Kidney glomerular epithelial cell (primary cell): ENCODE measurements around the gene PSG5.
"Not testable (repeated sequence)": the region's sequence is repeated elsewhere in the genome, so short reads cannot be mapped to it uniquely, and the experiment has no call there.

Experiments used
- DNase-seq: peaks from one replicate; lab custom pipeline; 2025; lab: John Stamatoyannopoulos, UW

The PSG5 gene

DNA sequence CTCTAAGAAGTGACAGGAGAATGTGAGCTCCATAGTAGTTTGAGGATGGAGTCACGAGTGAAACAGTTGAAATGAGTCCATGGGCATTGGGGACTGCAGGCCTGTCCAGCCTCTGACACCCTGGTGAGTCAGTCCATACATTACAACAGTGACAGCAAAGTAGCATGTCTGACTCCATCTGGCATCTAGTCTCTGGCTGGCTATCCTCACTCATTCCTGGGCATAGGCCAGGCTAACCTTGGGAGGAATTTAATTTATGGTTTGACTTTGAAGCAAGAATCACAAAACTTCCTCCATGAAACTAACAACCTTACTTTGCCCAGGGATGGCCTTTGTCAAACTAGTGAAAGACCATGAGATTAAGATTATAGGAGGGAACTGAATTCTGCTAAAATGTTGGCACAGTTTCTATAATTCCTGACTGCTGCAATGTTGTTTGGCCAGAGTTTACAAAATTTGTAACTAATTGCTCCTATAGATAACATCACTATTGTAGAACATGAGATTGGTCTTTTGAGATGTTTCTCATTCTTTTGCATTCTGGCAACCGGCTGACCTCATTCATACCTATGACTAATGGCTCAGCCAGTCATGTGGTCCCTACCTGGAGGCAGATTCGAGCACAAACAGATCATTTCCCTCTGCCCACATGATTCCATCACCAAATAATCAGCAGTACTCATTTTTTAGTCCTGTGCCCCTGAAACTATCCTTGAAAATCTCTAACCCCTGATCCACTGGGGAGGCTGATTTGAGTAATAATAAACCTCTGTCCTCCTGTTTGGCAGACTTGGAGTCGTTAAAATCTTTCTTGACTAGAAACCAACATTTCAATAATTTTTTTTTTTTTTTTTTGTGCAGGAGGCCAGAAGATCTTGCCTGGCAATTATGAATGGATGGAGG is 4.2 kb downstream of the PSG5 start:
- DNase-seq: not testable (repeated sequence)

DNA sequence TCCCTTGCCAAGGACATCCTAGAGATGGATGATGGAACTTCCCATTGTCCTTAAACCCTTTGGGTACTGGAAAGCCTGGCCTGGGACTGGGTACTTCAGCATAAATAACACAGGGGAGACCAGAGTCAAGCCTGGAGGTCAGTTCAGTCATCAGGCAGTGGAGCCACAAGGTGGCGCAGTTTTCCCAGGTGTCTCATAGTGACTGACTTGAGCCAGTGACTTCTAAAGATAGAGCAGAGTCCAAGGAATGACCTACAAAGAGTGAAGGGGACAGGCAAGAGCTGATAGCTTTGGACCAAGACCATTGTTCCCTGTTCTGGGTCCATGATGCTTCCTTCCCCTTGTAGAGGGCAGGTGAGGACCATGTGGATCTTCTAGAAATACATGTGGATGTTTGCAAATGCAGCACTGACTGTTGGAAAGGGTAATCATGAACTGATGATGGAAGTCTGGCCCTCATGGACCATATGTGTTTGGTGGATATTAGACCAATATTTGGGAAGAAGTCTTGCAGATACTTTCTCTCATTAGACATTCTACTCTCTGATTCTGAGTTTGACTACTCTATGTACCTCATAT is 6.7 kb downstream of the PSG5 start:
- DNase-seq: not testable (repeated sequence)

DNA sequence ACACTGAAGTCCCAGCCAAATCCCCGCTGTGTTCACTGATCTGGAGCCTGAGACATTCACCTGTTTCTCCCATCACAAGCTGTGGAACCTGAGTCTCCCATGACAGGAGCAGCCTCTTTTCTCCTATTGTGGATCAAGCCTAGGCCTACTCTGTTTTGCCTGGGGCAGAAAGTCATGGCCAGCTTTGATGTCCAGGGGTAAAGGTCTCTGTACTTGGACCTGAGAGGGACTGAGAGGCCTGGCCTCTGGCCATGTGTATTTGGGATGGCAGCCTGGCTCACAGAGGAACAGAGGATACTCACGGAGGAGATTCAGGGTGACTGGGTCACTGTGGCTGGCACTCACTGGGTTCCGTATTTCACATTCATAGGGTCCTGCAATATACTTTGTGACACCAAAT is 7.8 kb downstream of the PSG5 start:
- not testable (repeated sequence) for DNase-seq

DNA sequence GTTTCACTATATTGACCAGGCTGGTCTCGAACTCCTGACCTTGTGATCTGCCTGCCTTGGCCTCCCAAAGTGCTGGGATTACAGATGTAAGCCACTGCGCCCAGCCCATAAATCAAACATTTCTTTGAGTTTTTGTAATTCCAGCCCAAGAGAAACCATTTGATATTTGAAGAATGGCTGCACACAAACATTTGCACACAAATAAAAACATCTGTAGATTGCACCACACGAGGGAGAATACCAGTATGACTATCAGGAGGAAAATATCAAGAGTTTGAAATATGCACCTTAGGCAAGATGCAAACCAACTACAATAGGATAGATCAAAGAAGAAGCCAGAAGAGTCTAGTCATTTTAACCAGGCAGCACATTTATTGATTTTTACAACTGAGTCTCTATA is 20.4 kb downstream of the PSG5 start:
- not testable (repeated sequence) for DNase-seq

DNA sequence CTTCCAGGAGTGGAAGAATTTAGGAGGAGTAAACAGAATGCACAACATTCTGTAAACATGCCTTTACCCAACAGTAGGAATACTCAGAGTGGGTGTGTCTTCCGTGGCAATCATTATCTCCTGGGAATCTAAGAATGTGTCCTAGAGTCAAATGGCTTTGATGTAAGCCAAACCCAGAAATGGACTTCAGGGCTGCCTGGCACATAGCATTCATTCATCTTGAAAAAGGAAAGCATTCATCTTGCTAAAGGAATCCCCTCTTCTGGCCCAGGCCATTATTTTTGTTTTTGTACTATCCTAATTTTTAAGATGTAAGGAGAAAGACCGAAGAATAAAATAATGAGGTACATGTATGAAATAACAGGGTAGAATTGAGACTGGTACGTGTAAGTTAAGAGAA is 23.2 kb downstream of the PSG5 start:
- DNase-seq: not testable (repeated sequence)

DNA sequence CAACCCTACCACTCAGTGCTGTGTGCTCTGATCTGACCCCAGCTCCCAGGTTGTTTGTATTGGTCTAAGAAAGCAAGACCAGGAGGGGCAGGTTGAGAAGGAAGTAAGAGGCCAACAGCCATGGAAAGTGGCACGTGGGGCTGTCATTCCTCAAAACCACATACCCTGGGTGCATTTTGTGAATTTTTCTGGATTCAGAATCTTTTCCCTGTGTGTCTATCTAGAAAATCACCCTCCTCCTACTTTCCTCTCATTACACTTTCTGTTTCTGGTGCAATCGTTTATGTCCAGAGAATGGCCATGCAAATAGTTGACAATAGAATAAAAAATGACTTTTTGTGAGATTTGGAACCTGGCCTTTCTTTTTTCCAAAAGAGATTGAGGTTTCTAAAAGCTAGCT is 24.1 kb downstream of the PSG5 start:
- not testable (repeated sequence) for DNase-seq

DNA sequence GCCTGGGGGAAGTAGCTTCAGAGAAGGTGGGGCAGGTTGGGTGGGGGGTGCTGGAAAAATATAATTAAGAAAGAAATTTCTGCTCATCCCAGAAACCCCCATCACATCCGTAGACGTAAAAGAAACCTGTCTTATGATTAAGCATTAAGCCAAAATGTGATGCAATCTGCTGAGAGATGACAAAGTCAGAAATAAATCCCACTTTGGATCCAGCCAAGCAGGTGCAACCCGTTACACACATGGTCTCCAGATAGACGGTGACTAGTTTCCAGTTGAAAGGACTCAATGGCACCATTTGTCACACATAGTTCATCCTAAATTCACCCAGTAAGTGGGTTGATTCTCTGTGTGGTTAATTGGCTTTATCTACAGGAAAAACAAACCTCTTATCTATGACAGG is 34.1 kb downstream of the PSG5 start:
- DNase-seq: no peak

DNA sequence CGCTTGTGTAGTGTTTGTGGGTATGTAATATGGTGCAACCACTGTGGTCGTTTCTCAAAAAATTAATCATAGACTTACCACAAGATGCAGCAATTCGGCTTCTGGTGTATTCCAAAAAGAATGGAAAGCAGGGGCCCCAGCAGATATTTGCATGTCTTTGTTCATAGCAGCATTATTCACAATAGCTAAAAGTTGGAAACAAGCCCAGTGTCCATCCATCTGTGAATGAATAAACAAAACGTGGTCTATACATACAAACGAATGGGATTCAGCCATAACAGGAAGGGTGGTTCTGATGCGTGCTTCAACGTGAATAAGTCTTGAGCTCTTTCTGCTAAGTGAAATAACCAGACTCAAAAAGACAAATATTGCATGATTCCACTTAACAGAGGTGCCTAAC is 36.5 kb downstream of the PSG5 start:
- DNase-seq: not testable (repeated sequence)

DNA sequence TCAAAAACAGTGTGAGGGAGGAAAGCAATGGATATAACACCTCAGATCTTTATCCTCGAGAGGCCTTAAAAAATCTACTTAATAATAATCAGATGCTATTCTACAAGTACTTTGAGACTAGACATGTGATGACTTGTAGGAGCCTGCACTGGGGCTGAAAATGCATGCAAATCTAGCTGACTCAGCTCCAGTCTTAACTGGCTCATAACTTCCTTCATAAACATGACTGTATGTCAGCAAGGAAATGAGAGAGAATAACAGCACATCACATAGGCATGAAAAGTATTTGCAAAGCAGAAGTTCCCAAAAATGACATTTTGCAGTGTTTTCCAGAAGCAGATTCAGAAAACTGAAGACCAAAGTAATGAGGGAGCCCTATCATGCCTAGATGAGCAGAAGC is 38.1 kb downstream of the PSG5 start:
- peak; percentile 22 for DNase-seq

DNA sequence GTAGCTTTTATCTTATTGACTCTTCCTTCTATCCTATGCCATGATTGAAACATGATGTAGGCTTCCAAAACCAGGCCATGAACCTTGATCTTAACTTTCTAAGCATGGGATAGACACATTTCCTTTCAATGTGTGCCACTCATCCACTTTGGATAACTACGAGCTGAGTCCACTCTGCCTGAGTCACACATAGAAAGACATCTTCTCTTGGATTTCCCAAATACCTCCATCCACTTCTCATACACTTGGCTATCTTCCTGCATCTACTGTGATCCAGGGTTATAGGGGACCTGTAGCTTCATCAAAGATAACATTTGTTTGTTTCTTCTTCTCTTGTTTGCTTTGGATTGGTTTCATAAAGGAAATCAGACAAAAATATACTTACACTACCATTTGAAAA is 44.6 kb downstream of the PSG5 start:
- not testable (repeated sequence) for DNase-seq

DNA sequence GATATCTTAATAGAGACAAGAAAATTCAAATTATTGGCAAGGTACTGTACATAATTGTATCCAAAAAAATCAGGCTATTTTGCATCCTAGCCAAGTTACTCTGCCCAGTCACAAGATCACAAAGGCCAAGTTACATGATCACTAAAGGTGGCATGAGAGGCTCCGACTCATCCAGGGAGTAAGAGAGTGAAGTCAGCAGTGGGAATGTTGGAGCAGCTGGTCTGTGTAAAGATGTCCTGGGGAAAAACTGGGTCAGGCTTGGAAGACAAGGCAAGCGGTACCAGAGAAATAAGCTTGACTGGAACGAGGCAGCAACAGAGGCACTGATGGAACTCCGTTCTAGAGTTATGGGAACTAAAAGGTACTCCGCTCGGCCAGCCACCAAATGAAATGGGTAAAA is 53.6 kb downstream of the PSG5 start:
- DNase-seq: no peak

DNA sequence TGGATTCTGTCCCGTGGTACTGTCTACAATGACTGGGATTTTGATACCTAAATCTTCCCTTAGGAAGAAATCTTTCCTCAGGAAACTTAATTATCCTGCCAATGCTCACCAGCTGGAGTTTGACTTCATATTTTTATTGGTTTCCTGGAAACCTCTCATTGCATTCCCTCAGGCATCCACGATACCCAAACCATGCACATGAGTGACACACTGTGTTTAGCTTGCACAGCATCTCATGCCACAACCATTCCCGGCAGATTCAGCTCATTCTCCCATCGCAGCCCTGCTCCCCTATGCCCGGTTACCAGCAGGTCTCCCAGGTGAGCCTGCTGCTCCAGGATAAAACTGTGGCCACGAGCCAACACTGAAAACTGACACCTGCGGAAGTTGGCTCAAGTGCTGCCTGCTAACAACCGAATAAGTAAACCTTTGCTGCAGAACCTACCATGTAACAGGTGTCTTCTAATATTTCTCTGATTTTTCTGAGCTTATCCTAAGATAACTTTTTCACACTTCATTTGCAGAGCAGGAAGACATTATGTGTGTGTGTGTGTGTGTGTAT is 55.0 kb downstream of the PSG5 start:
- DNase-seq: not testable (repeated sequence)

DNA sequence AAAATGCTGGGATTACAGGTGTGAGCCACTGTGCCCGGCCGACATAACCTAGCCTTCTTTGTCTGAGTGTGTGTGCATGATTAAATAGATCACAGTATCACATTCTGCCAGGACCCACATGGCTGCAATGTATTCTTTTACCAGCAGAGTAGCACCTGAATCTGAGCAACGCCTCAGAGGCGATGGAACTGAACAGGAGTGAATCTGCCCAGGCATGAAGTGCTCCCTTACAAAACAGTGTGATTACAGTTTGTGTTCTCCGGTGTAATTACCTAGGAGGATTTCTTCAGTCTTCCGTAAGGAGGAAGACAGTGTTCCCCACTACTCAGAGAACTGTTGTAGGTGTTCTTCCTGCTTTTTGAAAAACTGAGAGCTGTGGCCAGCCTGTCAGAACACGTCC is 57.1 kb downstream of the PSG5 start:
- not testable (repeated sequence) for DNase-seq

DNA sequence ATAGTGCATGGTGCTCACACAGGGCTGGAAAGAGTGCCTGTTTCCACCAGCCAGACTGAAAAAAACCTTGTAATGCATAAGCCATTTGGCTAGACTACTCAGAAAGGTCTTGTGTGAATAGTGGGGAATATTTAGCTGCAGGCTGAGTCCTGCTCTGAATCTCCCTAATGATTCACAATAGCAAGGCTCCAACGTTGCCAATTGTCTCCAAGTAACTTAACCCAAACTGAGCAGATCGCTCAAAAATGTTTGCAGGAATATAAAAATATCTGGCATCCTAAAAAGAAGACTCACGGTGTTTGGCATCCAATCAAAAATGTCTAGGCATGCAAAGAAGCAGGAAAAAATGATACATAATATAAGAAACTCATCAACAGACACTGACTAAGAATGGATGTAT is 59.0 kb downstream of the PSG5 start:
- DNase-seq: not testable (repeated sequence)

DNA sequence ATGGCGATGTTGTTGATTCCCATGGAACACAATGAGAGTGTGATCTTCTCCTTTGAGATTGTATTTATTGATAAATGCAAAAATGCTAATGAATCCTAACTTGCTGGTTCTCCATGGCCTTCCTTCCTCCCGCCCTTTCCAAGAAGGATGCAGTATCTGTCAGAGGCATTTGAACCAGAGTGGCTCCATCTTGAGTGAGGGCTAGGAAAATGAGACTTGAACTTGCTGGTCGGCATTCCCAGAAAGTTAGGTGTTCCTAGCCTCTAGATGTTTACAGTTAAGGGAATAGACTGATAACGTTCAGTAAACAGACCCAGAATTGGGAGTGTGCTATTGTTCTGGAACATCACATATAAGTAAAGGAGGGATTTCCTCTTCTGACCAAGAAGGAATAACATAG is 59.6 kb downstream of the PSG5 start:
- no peak for DNase-seq

DNA sequence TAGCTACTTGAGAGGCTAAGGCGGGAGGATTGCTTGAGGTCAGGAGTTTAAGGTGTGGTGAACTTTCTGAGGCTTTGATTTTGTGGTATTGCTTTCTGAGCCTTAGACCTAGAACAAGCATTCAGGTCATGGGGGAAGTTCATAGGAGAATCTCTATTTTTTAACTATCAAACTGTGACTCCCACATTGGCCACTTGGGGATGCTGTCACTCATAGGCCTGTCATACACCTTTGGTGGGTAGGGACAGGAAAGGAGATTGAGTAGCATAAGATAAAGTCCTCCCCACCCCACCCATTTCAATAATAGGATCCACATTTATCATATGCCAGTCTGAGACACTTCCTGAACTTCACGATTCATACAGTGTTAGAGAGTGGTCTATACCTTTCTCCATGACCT is 62.0 kb downstream of the PSG5 start:
- DNase-seq: no peak

DNA sequence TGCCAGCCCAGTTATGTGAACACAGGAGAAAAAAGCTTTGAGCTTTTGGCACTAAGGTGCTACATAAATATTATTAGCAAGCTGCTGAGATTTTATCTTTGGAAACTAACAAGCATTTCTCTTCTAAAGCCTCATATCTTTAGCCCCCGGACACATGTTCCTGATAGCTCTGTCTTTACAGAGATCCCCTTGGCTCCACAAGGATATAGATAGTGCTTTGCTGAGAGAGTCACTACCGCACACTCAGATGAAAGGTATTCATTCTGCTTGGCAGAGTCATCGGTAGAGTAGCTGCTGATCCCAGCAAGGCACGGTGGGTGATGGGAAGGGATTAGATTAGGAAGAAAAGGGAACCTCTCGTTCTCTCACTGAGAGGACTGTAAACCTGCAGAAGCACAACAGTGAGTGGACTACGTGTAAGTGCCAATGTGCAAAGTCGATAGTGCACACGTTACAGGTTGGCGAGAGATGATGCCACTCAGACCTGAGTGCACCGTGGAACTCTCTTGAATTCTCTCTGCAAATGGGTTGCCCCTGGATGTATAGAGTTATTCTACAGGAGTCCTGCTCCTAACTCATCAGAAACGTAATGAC is 65.8 kb downstream of the PSG5 start:
- not testable (repeated sequence) for DNase-seq

DNA sequence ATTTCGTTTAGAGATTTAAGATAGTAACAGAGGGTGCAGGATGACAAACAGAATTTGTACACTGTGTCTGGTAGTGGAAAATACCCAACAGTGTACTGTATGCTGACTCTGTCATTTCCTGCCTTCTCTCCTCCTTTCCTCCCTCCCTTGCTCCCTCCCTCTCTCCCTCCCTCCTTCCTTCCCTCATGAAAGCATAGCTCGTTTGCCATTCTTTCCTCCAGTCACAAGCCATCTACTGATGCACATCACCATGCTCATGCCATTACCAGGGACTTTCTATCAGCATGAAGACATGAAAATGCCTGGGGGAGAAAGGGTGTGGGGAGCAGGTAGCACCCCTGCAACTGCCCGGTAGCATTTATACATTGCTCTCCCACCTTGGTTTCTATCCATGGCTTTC is 66.8 kb downstream of the PSG5 start:
- DNase-seq: not testable (repeated sequence)
